Endothelial cell of umbilical vein (primary cell): ENCODE data around the gene KLHL41. TPM values are rescaled to one million over a fixed set of nuclear protein-coding genes. Genes with fewer than 3 reads are reported as not detected.

ENCODE experiments used
- BruUV-seq: library from RNA; stranded (reverse); fragments of 400-500 nt; replicated peaks from 2 replicates; lab custom pipeline; 2021; lab: Mats Ljungman, UMichigan
- CTCF ChIA-PET: fragments of 300-600, 350-600 bp; sonication (Branson Sonifier 250); formaldehyde crosslinking; loops from one replicate; lab custom pipeline; 2021; ENCODE audit warnings: antibody characterized with exemption, inconsistent platforms; lab: Charles Lee
- POLR2A ChIA-PET: fragments of 300-600, 350-600 bp; sonication (Branson Sonifier 250); formaldehyde crosslinking; loops from one replicate; lab custom pipeline; 2021; ENCODE audit warnings: antibody characterized with exemption, inconsistent platforms; lab: Charles Lee
- DNase-seq: peaks from one replicate; pipeline ENCODE4 v3.0.0-alpha.2; 2011; ENCODE audit warnings: low read depth, low spot score
- FAIRE-seq: peaks from 2 replicates; lab custom pipeline; 2011; peaks lifted over from hg19 to GRCh38; lab: Jason Lieb, UNC
- H2AFZ ChIP-seq: 2 replicates; pipeline ENCODE4 v1.6.0; 2012; ENCODE audit warnings: low read depth, low read length, control low read depth, inconsistent platforms
- H3K27ac ChIP-seq: 2 replicates; pipeline ENCODE4 v1.5.1; 2011; ENCODE audit warnings: low read depth, mild to moderate bottlenecking, control low read depth, low read length, moderate library complexity; ENCODE audit not compliant: insufficient read depth
- H3K27me3 ChIP-seq, 2 experiments: 2 replicates each; pipeline versions ENCODE4 v1.6.0 to v1.6.1; 2011; ENCODE audit warnings: low read length in 2 of 2, mixed read lengths in 1 of 2; ENCODE audit not compliant: control insufficient read depth in 2 of 2, insufficient read depth in 2 of 2
- H3K36me3 ChIP-seq, 2 experiments: 2 replicates in 1 of 2; 3 replicates in 1 of 2; pipeline ENCODE4 v1.5.1; 2011; ENCODE audit warnings: low read length in 2 of 2, mild to moderate bottlenecking in 1 of 2, moderate library complexity in 1 of 2; ENCODE audit not compliant: control insufficient read depth in 2 of 2, insufficient read depth in 2 of 2; ENCODE audit errors: extremely low read depth in 1 of 2
- H3K4me1 ChIP-seq: 3 replicates; pipeline ENCODE4 v1.5.1; 2011; ENCODE audit warnings: mild to moderate bottlenecking, low read length; ENCODE audit not compliant: control insufficient read depth, insufficient read depth; ENCODE audit errors: extremely low read depth
- H3K4me2 ChIP-seq: 2 replicates; pipeline ENCODE4 v1.6.1; 2011; ENCODE audit warnings: low read length, control low read depth, mixed read lengths; ENCODE audit not compliant: insufficient read depth
- H3K4me3 ChIP-seq, 3 experiments: fragments of 200-600 bp in 1 of 3; sonication (generic), shearing (Covaris generic) in 1 of 3; replicated peaks in 1 of 3; 2 replicates each; pipeline ENCODE4 v1.5.1; 2011 to 2016; ENCODE audit warnings: control low read depth in 3 of 3, low read length in 3 of 3, mild to moderate bottlenecking in 2 of 3, inconsistent platforms in 1 of 3, low read depth in 1 of 3, moderate library complexity in 1 of 3; ENCODE audit not compliant: insufficient read depth in 1 of 3
- H3K79me2 ChIP-seq: 2 replicates; pipeline ENCODE4 v1.6.0; 2012; ENCODE audit warnings: low read length, inconsistent platforms; ENCODE audit not compliant: control insufficient read depth, insufficient read depth
- H3K9ac ChIP-seq: replicated peaks from 2 replicates; pipeline ENCODE3; 2011; ENCODE audit warnings: low read length, control low read depth; ENCODE audit not compliant: insufficient read depth; ENCODE audit errors: extremely low read depth
- H3K9me1 ChIP-seq: replicated peaks from 3 replicates; pipeline ENCODE4 v1.6.0; 2011; ENCODE audit warnings: mild to moderate bottlenecking, low read length; ENCODE audit not compliant: control insufficient read depth, insufficient read depth; ENCODE audit errors: extremely low read depth
- H3K9me3 ChIP-seq: replicated peaks from 2 replicates; pipeline ENCODE4 v1.5.1; 2012; ENCODE audit warnings: low read length, inconsistent platforms; ENCODE audit not compliant: control insufficient read depth, insufficient read depth
- H4K20me1 ChIP-seq: replicated peaks from 2 replicates; pipeline ENCODE3; 2011; ENCODE audit warnings: mild to moderate bottlenecking, low read length; ENCODE audit not compliant: control insufficient read depth, insufficient read depth; ENCODE audit errors: extremely low read depth
- CTCF ChIP-seq, 2 donors: IDR thresholded peaks; 1 replicate in 1 of 2; 2 replicates in 1 of 2; pipeline ENCODE4 v1.5.1; 2011; ENCODE audit warnings: low read length in 2 of 2, mild to moderate bottlenecking in 2 of 2, moderate library complexity in 2 of 2, control low read depth in 1 of 2, inconsistent platforms in 1 of 2, low read depth in 1 of 2; ENCODE audit not compliant: insufficient read depth in 1 of 2; ENCODE audit errors: extremely low read depth in 1 of 2
- EZH2 ChIP-seq: IDR thresholded peaks from 2 replicates; pipeline ENCODE4 v1.6.1; 2012; ENCODE audit warnings: borderline replicate concordance, low read depth, mild to moderate bottlenecking, moderate library complexity, low read length, inconsistent platforms; ENCODE audit not compliant: severe bottlenecking
- FOS ChIP-seq: IDR thresholded peaks from 2 replicates; pipeline ENCODE4 v1.6.1; 2011; ENCODE audit warnings: mild to moderate bottlenecking, low read length, moderate library complexity, borderline replicate concordance; ENCODE audit not compliant: insufficient read depth
- GATA2 ChIP-seq: IDR thresholded peaks from 2 replicates; pipeline ENCODE4 v1.7.0; 2011; ENCODE audit warnings: low read depth, mild to moderate bottlenecking, moderate library complexity, mixed read lengths, low read length; ENCODE audit not compliant: insufficient read length, insufficient read depth
- JUN ChIP-seq: IDR thresholded peaks from 2 replicates; pipeline ENCODE4 v1.6.1; 2011; ENCODE audit warnings: borderline replicate concordance, low read depth; ENCODE audit not compliant: insufficient read length, insufficient read depth
- MAX ChIP-seq: IDR thresholded peaks from 2 replicates; pipeline ENCODE4 v1.6.1; 2011; ENCODE audit not compliant: insufficient read depth, insufficient read length
- MYC ChIP-seq: IDR thresholded peaks from one replicate; pipeline ENCODE4 v1.6.1; 2011; ENCODE audit warnings: mild to moderate bottlenecking, low read depth, low read length
- POLR2A ChIP-seq: IDR thresholded peaks from 2 replicates; pipeline ENCODE4 v1.6.1; 2012; ENCODE audit warnings: low read depth, mild to moderate bottlenecking, control low read depth, low read length
- POLR2AphosphoS5 ChIP-seq: IDR thresholded peaks from 2 replicates; pipeline ENCODE4 v1.6.1; 2012; ENCODE audit warnings: low read depth, mild to moderate bottlenecking, control low read depth, low read length, moderate library complexity; ENCODE audit not compliant: insufficient read depth
- dilution Hi-C: fragments of 300-500 bp; cut with MboI; formaldehyde crosslinking; loops from one replicate; pipeline ENCODE4 v1.15.0; 2019; ENCODE audit warnings: low sequenced_read_pairs; ENCODE audit not compliant: extremely low pct_ligation_motif_present
- intact Hi-C: fragments of 100-400 bp; cut with micrococcal nuclease; formaldehyde crosslinking; loops from one replicate; pipeline ENCODE4 v1.10.0; 2022
- polyA plus RNA-seq, 4 experiments: library from polyadenylated mRNA; depleted of rRNA in 3 of 4; stranded (reverse) in 3 of 4; unstranded in 1 of 4; fragments of >200 nt; gene quantifications; 2 replicates each; pipeline versions ENCODE4 v1.2.1 to v1.2.3, GENCODE V29; 2011 to 2012; ENCODE audit warnings: missing spikeins in 1 of 4
- total RNA-seq: library from RNA; stranded (reverse); gene quantifications from 2 replicates; pipeline ENCODE4 v1.2.3, GENCODE V29; 2021

The KLHL41 gene
- total and polyA plus RNA-seq, 2 donors (not counting 3 experiments of a cell fraction or from before 2014, with no cell fraction given): 0.08 to 0.73 TPM

- Histone ChIP-seq H3K27me3 (no peaks in the 10 kb centered on the region), H3K4me1 (no peaks in the 10 kb centered on the region), H3K9me3 (no peaks in the 10 kb centered on the region), H3K4me3 (no peak overlapping the region), H2AFZ (no peak overlapping the region), H3K9me1 (no peaks in the 10 kb centered on the region), H4K20me1 (no peaks in the 10 kb centered on the region), H3K27ac (no peak overlapping the region), H3K36me3 (no peaks in the 10 kb centered on the region), H3K9ac (no peak overlapping the region), H3K79me2 (no peaks in the 10 kb centered on the region), H3K4me2 (no peak overlapping the region)
- TF ChIP-seq GATA2 (no peak), CTCF (IDR thresholded peaks at IDR 0.05; ENCODE audit: extremely low read depth in 1 of 2, insufficient read depth in 1 of 2, low read depth in 1 of 2, low read length in 2 of 2) (no peak), EZH2 (no peak), FOS (no peak), MAX (no peak), POLR2AphosphoS5 (no peak), MYC (no peak), POLR2A (no peak), JUN (no peak)
- no peak for FAIRE-seq
- POLR2A ChIA-PET: no interaction called here
- intact Hi-C loops (no loop called here), dilution Hi-C loops (no loop called here)
- CTCF ChIA-PET: interaction anchor here (3.4 to 5.0 kb wide), 2 partner anchors 13 to 14 kb away, joined by 21 to 26 read pairs; partner anchors contain the start of gene BBS5
- DNase-seq: no peak
- no TSS peak for BruUV-seq
Observed at GRCh38 chr2:169464882-169465281, 44.6 kb upstream of the KLHL41 start.
